Adrenal gland (tissue), 12 donors: ENCODE results near the gene NCOA5. TPM values are rescaled to one million over a fixed set of nuclear protein-coding genes. Genes with fewer than 3 reads are reported as not detected.

Experiments
- polyA plus RNA-seq, 3 donors: library from polyadenylated mRNA; stranded (reverse); fragments of 200-250 nt in 2 of 3; fragments of 350-450 nt in 1 of 3; fragmentation: Illumina TruSeq in 1 of 3; extraction: RNeasy Lipid Tissue Mini Kit (QIAGEN cat#74804) in 1 of 3; gene quantifications; one replicate each; pipeline ENCODE4 v1.2.3, GENCODE V29; 2013 to 2014
- total RNA-seq, 9 donors: library from RNA; depleted of rRNA in 4 of 9; stranded (reverse); fragments of >200 nt in 4 of 9; fragments of 120-200 nt in 1 of 9; fragmentation: NEBNext Ultra II Directional in 1 of 9; extraction: Animal tissue kit (Norgen Biotek cat#: 25700) in 1 of 9; gene quantifications; one replicate each; pipeline versions ENCODE4 v1.1.0 to v1.2.4, GENCODE V29; 2013 to 2023
- donor health status: healthy with polysubstance abuse.
- donor health status: Bipolar disorder and iron deficiency.
- donor health status: DM: yes; HTN: yes; CAD: no.
- donor health status: DM: no; HTN: no; CAD: no.
- donor health status: DM: no; HTN: no; CAD: no.
- donor health status: DM: yes; HTN: yes; CAD: no.

Gene NCOA5
- total and polyA plus RNA-seq, 12 donors = 17.8 to 44.8 (median 24.7) TPM

Other genes starting within 250 kb of the NCOA5 start
- gene ACOT8, start 232.6 kb downstream of the NCOA5 start, total RNA-seq = 100 to 1,000 TPM in 1 of 9 donors, 10 to 100 TPM in 8; 34.6 to 134 (median 74.5) TPM
- 10 to 100 TPM; 33.7 to 78.8 (median 49.3) TPM for gene ACOT8, start 232.6 kb downstream of the NCOA5 start, polyA plus RNA-seq
- gene ZSWIM3, start 232.3 kb downstream of the NCOA5 start, total RNA-seq = 10 to 100 TPM in 1 of 9 donors, 1 to 10 TPM in 8; 3.7 to 19.5 (median 6.4) TPM
- 1 to 10 TPM; 2.9 to 4.2 (median 3.1) TPM for gene ZSWIM3, start 232.3 kb downstream of the NCOA5 start, polyA plus RNA-seq
- gene ZSWIM1, start 208.7 kb downstream of the NCOA5 start, total RNA-seq = 10 to 100 TPM; 15.9 to 22.1 (median 18.6) TPM
- 10 to 100 TPM in 1 of 3 donors, 1 to 10 TPM in 2; 4.2 to 19.2 (median 5.6) TPM for gene ZSWIM1, start 208.7 kb downstream of the NCOA5 start, polyA plus RNA-seq
- 10 to 100 TPM in 1 of 9 donors, 1 to 10 TPM in 6, under 1 TPM in 1, not detected in 1; 0.35 to 12.5 (median 4.0) TPM for gene SPATA25, start 202.3 kb downstream of the NCOA5 start, total RNA-seq
- gene SPATA25, start 202.3 kb downstream of the NCOA5 start, polyA plus RNA-seq = 1 to 10 TPM in 1 of 3 donors, under 1 TPM in 2; 0.29 to 3.5 (median 0.57) TPM
- gene NEURL2, start 198.8 kb downstream of the NCOA5 start, total RNA-seq = 10 to 100 TPM in 7 of 9 donors, 1 to 10 TPM in 2; 6.0 to 36.4 (median 16.0) TPM
- gene NEURL2, start 198.8 kb downstream of the NCOA5 start, polyA plus RNA-seq = 10 to 100 TPM in 1 of 3 donors, 1 to 10 TPM in 2; 1.0 to 19.1 (median 7.2) TPM
- gene CTSA, start 198.6 kb downstream of the NCOA5 start, total RNA-seq = 100 to 1,000 TPM; 306 to 776 (median 516) TPM
- 100 to 1,000 TPM; 517 to 854 (median 731) TPM for gene CTSA, start 198.6 kb downstream of the NCOA5 start, polyA plus RNA-seq
- gene PLTP, start 177.8 kb downstream of the NCOA5 start, total RNA-seq = 1,000 to 10,000 TPM in 2 of 9 donors, 100 to 1,000 TPM in 7; 168 to 1,158 (median 460) TPM
- 100 to 1,000 TPM; 126 to 366 (median 157) TPM for gene PLTP, start 177.8 kb downstream of the NCOA5 start, polyA plus RNA-seq
- 10 to 100 TPM; 12.6 to 47.1 (median 40.4) TPM for gene PCIF1, start 155.3 kb downstream of the NCOA5 start, total RNA-seq
- 10 to 100 TPM; 20.6 to 36.4 (median 35.9) TPM for gene PCIF1, start 155.3 kb downstream of the NCOA5 start, polyA plus RNA-seq
- gene ZNF335, start 117.8 kb downstream of the NCOA5 start, total RNA-seq = 10 to 100 TPM; 10.8 to 29.9 (median 15.1) TPM
- 10 to 100 TPM in 2 of 3 donors, 1 to 10 TPM in 1; 5.4 to 45.1 (median 29.5) TPM for gene ZNF335, start 117.8 kb downstream of the NCOA5 start, polyA plus RNA-seq
- gene MMP9, start 81.1 kb downstream of the NCOA5 start, total RNA-seq = under 1 TPM in 8 of 9 donors, not detected in 1; 0.18 to 0.97 (median 0.34) TPM
- 1 to 10 TPM in 1 of 3 donors, under 1 TPM in 2; 0.07 to 1.2 (median 0.51) TPM for gene MMP9, start 81.1 kb downstream of the NCOA5 start, polyA plus RNA-seq
- gene SLC12A5, start 60.7 kb downstream of the NCOA5 start, total RNA-seq = 10 to 100 TPM in 6 of 9 donors, 1 to 10 TPM in 2, under 1 TPM in 1; 0.30 to 24.5 (median 12.9) TPM
- gene SLC12A5, start 60.7 kb downstream of the NCOA5 start, polyA plus RNA-seq = 100 to 1,000 TPM in 2 of 3 donors, 10 to 100 TPM in 1; 15.0 to 121 (median 120) TPM
- gene CD40, start 28.4 kb upstream of the NCOA5 start, total RNA-seq = 10 to 100 TPM in 3 of 9 donors, 1 to 10 TPM in 6; 4.5 to 13.5 (median 8.9) TPM
- gene CD40, start 28.4 kb upstream of the NCOA5 start, polyA plus RNA-seq = 10 to 100 TPM in 2 of 3 donors, 1 to 10 TPM in 1; 6.8 to 20.5 (median 13.1) TPM
- gene CDH22, start 218.5 kb upstream of the NCOA5 start, total RNA-seq = 1 to 10 TPM in 2 of 9 donors, under 1 TPM in 3, not detected in 4; 0.19 to 2.9 (median 0.71) TPM
- 1 to 10 TPM in 2 of 3 donors, under 1 TPM in 1; 0.77 to 2.3 (median 1.2) TPM for gene CDH22, start 218.5 kb upstream of the NCOA5 start, polyA plus RNA-seq